Spleen (tissue), 7 donors: ENCODE data around the gene PTHLH.

Source experiments
- POLR2A ChIP-seq, 3 donors: fragments of 450-650 bp; IDR thresholded peaks; one replicate each; pipeline ENCODE4 v1.5.1; 2017; ENCODE audit warnings: antibody characterized with exemption in 3 of 3, mild to moderate bottlenecking in 1 of 3
- POLR2AphosphoS5 ChIP-seq, 3 donors: sonication (generic); formaldehyde crosslinking; IDR thresholded peaks; one replicate each; pipeline ENCODE4 v1.5.1; 2017; ENCODE audit warnings: antibody characterized with exemption in 3 of 3
- TF ChIP-seq, protein P1 (sequence below), 11 experiments: fragments of 200-600 bp in 7 of 11; fragments of 450-650 bp in 4 of 11; sonication (generic) in 4 of 11; IDR thresholded peaks in 8 of 11; conservative IDR thresholded peaks in 3 of 11; 1 replicate in 7 of 11; 2 replicates in 4 of 11; pipeline versions ENCODE4 v1.4.0 to v1.8.0; 2016 to 2021; ENCODE audit warnings: antibody characterized with exemption in 11 of 11, inconsistent platforms in 4 of 11, mild to moderate bottlenecking in 1 of 11
- donor health status: DM: no; HTN: no; CAD: no; lungs with moderate emphysema.
- donor health status: DM: no; HTN: no; CAD: no.
- donor health status: DM: no; HTN: no; CAD: no.

DNA sequence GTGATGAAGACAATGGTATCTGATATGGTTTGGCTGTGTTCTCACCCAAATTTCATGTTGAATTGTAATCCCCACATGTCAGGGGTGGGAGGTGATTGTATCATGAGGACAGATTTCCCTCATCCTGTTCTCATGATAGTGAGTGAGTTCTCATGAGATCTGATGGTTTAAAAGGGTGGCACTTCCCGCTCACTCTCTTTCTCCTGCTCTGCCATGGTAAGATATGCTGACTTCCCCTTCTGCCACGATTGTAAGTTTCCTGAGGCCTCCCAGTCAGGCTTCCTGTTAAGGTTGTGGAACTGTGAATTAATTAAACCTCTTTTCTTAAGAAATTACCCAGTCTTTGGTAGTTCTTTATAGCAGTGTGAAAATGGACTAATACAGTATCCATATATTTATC lies 25.6 kb upstream of the PTHLH start:
- TF ChIP-seq, protein P1, sequence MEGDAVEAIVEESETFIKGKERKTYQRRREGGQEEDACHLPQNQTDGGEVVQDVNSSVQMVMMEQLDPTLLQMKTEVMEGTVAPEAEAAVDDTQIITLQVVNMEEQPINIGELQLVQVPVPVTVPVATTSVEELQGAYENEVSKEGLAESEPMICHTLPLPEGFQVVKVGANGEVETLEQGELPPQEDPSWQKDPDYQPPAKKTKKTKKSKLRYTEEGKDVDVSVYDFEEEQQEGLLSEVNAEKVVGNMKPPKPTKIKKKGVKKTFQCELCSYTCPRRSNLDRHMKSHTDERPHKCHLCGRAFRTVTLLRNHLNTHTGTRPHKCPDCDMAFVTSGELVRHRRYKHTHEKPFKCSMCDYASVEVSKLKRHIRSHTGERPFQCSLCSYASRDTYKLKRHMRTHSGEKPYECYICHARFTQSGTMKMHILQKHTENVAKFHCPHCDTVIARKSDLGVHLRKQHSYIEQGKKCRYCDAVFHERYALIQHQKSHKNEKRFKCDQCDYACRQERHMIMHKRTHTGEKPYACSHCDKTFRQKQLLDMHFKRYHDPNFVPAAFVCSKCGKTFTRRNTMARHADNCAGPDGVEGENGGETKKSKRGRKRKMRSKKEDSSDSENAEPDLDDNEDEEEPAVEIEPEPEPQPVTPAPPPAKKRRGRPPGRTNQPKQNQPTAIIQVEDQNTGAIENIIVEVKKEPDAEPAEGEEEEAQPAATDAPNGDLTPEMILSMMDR (IDR thresholded peaks at IDR 0.05 in 8 of 11, conservative IDR thresholded peaks at IDR 0.05 in 3 of 11), result no peak
- no peak for TF ChIP-seq POLR2A (IDR thresholded peaks at IDR 0.05)
- no peak for TF ChIP-seq POLR2AphosphoS5 (IDR thresholded peaks at IDR 0.05)
